Measurements from ENCODE around the gene MICAL2.

DNA sequence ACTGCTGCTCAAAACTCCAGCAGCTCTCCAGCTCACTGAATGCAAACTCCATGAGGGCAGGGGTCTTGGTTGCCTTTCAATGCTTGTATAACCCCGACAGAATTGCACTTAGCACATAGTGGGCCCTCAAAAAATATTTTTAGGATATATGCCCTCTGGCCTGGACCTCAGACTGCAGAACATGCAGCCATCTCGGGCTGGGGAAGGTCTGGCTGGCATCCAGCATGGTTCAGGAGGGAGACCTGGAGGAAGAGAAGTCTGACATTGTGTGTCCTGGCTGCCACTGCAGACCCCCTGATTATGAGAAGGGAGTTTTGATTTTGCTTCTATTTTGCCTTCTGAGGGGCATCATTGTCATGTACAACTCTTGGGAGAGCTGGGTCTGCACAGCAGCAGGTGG is 157.5 kb downstream of the MICAL2 start:
- TF ChIP-seq, protein P1, sequence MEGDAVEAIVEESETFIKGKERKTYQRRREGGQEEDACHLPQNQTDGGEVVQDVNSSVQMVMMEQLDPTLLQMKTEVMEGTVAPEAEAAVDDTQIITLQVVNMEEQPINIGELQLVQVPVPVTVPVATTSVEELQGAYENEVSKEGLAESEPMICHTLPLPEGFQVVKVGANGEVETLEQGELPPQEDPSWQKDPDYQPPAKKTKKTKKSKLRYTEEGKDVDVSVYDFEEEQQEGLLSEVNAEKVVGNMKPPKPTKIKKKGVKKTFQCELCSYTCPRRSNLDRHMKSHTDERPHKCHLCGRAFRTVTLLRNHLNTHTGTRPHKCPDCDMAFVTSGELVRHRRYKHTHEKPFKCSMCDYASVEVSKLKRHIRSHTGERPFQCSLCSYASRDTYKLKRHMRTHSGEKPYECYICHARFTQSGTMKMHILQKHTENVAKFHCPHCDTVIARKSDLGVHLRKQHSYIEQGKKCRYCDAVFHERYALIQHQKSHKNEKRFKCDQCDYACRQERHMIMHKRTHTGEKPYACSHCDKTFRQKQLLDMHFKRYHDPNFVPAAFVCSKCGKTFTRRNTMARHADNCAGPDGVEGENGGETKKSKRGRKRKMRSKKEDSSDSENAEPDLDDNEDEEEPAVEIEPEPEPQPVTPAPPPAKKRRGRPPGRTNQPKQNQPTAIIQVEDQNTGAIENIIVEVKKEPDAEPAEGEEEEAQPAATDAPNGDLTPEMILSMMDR (conservative IDR thresholded peaks at IDR 0.05; ENCODE audit: low read length) = no peak
- TF ChIP-seq EZH2phosphoT487 (IDR thresholded peaks at IDR 0.05; ENCODE audit: borderline replicate concordance, low read depth, low read length) = no peak

Measured in OCI-LY7 (cell line).